ENCODE measurements around the gene RASL10A.
A peak's percentile ranks its signal among the peaks of the same experiment; 100 is the strongest.

The RASL10A gene

DNA sequence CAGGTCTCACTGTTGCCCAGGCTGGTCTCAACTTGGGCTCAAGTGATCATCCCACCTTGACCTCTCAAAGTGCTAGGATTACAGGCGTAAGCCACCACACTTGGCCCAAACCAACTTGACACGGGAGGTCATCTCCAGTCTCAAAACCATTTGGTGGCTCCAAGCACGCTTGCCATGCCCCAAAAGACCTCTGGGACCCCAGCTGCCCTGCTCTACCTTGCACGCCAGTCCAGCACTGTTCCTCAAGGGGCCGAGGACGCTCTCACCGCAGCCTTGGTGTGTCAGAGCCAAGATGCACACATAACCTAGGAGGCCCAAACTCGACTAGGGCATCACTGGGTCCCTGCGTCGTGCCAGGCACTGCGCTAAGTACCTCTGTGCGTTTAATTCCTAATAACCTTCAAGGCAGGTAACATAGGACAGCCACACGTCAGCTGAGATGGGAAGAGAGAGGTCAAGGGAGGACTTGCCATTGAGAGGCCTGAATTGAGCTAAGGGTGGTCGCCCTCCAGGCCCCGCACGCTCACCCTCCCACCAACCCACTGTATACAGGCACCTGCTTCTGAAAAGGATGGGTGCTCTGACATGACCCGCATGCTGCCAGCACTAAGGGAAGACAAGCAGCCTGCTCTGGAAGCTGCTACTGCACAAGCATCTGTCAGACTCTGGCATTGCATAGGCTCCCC, 13.6 kb downstream of the RASL10A start:
- no peak for DNase-seq

DNA sequence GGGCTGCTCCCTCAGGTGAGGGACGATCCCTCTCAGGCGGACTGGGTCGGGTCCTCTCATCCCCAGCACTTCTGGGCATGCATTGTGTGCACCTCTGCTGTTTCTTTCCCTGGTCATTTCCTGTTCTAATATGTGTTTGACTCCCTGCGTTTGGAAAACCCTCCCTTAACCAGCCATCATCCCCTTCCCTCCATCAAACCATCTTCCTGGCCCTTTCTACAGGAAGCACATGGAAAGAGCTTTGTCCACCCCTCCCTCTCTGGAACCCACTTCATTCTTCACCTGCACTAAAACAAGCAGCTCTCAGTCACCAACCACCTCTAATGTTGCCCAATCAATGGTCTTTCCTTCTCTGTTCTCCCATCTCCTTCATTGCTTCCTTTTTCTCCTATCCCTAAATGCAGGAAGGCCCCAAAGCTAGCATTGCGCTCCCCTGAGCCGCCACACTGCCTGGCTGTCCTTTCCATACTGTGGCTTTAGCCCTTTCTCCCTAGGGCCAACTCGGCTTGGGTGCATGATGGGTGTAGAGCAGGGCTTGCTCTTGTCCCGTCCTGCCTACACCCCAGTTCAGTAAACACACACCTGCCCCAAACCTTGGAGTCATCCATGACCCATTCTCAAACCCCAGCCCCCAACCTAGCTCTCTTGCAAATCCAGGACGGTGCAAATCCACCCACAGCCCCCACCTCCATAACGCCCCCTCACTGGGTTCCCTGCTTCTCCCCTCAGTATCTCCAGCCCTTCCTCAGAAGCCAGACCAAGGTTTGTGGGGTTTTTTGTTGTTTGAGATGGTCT, 14.5 kb downstream of the RASL10A start:
- no peak for DNase-seq

DNA sequence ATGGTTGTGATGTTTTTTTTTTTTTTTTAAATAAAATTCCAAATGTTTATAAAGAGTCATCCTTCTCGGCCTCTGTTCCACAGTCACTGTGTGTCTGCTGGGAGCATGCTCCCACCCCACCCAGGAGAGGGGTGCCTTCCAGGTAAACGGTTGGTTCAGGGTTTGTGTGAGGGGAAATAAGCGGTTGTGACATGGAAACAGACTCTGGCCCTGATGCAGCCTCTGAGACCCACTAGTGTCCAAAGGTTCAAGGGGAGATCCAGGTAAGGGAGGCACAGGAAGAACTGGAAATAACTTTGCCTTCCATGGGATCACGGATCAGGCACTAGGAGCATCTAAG, 15.1 kb downstream of the RASL10A start:
- DNase-seq: no peak

DNA sequence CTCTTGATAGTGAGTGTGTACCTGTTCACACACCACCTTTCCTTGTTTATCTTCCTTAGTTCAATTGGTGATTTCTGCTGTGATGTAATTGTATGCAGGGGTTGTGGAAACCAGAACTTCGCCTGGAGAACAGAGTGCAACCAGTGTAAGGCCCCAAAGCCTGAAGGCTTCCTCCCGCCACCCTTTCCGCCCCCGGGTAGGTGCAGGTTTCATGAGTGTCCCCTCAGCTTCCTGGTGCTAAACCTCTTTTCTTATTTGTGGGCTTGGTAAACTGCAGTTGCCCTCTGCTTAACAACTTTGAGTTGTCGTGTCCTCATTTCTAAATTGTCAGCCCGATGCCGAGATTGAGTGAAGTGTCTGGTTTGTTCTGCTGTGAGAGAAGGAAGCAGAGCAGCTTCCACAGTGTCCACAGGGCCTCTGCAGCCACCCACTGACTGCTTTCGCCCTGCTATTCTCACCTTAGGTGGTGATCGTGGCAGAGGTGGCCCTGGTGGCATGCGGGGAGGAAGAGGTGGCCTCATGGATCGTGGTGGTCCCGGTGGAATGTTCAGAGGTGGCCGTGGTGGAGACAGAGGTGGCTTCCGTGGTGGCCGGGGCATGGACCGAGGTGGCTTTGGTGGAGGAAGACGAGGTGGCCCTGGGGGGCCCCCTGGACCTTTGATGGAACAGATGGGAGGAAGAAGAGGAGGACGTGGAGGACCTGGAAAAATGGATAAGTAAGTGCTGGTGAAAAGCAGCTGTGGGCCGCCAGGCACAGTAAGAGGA, 16.2 kb downstream of the RASL10A start:
- DNase-seq: no peak

DNA sequence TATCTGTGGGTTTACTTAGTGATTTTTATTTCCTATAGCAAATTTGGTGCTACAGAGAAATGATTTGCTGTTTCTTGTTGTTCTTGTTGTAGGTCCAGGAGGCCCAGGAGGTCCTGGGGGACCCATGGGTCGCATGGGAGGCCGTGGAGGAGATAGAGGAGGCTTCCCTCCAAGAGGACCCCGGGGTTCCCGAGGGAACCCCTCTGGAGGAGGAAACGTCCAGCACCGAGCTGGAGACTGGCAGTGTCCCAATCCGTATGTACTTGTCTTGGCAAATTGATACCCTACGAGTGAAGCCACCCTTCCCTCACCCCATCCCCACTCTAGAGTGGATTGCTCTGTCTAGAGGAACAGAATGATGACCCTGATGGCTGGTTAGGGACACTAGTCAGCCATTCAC, 16.9 kb downstream of the RASL10A start:
- DNase-seq: no peak

DNA sequence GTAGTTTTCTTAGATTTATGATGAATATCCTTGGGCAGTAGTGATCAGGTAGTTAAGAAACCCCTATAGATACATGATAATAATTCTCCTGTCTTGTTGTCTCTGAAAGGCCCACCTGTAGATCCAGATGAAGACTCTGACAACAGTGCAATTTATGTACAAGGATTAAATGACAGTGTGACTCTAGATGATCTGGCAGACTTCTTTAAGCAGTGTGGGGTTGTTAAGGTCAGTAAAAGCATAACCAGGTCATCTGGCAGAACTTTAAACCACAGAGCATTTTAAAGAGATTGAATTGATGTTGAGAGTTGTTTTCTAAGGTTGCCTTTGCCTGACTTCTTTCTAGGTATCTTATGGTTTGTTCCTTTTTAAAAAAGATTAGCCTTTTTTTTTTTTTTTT, 23.1 kb downstream of the RASL10A start:
- no peak for DNase-seq

DNA sequence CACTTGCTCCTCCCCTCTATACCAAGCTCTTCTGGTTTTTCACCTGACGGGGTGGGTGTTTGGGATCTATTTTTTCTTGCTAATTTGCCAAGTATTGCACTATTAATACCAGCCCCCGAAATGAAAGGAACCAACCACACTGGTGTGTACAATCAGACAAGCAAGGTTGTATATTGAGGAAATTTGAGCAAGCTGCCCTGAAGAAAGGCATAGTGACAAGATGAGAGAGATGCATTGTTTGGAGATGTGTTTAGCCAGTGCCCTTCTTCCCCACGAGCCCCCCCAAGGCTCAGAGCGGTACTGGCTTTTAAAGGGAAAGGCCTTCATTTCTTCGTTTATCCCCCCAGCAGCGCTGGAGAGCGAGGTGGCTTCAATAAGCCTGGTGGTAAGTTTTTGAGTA, 24.3 kb downstream of the RASL10A start:
- no peak for DNase-seq

DNA sequence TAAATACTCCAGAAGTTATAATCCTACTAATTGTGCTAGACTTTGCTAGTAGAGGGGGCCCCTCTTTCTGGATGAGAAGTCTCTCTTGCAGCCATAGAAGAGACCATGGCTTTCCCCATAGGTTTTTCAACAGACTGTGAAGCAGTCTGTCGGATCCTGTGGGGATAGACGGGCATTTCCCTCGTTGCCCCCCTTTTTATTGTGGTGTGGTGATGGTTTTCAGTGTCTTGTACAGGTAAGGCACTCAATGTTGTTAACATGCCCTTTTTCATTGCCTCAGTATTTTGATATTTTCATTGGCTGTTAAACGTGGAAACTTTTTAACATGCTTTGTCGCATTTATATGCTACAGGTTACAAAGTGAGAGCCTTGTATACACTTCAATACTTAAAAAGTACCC, 25.4 kb downstream of the RASL10A start:
- DNase-seq: no peak

DNA sequence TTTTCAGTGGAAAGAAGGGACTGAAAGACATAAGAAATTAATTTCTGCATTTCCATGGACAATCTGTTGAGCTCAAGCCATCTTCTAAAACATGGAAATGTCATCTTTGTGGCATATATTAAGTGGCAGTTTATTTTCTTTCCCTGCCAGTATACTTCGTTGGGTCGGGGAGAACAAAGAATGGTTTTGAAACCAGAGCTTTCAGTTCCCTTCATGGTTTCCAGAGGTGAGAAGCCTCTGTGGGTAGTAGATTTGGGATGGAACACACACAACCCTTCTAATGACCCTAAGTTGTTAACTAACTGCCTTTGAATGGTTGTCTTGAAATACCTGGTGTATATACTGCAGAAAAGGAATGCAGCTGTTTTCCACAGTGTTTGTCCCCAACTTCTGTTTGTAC, 26.7 kb downstream of the RASL10A start:
- no peak for DNase-seq

DNA sequence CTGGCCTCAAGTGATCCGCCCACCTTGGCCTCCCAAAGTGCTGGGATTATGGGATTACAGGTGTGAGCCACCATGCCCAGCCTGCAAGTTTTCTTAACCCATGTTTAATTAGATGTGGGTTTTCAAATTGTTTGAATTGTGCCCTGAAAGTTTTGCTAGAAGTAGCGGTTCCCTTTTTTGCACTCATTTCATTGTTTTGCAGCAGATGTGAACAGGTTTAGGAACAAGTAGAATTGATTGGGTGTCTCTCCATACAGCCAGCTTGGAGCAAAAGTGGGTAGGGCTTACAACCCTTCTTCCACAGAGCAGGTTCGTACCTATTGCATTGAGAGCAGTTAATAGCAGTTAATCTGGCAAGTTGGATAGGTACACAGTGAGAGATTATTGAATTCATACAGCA, 31.3 kb downstream of the RASL10A start:
- DNase-seq: no peak

DNA sequence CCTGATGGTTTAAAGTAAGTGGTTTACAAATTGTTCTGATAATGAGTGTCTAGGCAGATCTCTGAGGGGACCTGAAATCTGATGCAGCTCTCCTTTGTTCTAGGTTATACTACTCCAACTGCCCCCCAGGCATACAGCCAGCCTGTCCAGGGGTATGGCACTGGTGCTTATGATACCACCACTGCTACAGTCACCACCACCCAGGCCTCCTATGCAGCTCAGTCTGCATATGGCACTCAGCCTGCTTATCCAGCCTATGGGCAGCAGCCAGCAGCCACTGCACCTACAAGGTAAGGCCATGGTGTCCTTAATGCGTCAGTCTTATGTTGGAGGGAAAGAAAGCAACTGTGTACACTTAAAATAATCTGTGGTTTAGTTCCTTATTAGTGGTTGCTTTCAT, 37.6 kb downstream of the RASL10A start:
- DNase-seq: no peak

DNA sequence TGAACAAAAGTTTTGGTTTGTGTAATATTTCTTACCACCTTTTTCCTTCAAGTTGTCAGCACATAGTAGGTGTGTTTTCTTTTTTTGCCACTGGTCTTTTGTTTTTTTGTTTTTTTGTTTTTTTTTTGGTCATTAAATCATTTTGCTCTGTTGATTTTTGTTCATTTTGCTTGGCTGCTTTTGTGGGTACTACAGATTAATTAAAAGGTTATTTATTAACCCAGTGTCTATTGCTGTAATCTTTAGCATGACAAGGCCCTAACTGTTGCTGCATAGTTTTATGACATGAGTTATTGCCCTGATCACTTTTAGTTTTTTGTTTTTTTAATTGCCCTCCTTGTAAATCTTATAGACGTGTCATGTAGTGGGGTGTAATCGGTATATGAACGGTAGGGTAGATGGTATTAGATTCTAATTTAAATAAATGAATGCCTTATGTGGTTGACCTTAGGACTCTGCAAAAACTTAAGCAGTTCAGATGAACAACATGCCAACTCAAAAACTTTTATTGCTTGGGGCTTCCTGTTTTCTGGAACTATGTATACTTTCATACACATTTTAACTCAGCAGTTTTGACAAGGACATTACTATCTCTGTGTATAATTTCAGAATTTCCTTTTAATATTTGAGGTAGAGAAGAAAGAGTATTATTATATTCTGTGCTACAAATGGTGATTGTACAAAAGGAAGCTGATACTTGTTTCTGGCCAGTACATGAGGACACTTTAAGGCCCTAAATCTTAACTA, 39.5 kb downstream of the RASL10A start:
- DNase-seq: no peak

DNA sequence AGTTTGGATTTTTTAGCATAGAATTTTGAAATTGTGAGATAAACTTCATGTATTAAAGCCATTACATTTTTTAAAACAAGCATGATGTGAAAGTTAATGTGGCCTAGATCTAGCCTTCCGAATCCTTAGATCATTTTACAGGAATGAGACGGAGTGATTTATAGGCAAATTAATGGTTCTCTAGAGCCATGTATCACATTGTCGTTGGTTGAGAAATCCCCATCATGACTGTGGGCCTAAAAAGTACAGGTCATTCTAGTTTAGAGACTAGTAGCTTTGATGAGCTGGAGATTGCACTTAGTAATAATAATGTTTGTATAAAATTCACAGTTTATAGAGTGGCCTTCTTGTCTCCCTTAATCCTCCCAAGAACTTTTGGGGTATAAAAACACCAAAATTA, 40.3 kb downstream of the RASL10A start:
- DNase-seq: no peak

DNA sequence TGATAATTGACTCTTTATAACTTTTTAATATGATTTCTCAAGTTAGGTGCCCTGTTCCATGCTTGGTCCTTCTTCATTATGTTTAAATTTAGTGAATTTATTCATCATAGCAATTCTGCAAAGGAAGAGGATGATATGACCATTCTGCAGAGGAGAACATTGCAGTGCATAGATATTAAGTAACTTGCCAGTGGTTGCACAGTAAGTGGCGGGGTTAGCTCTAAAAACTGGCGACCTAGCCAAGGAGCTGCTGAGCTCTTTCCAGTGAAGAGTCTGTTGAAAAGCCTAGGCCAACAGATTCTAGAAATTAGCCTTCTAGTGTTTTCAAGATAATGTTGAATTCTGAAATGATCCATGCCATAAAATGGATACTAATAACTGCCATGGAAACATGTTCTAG, 42.9 kb downstream of the RASL10A start:
- DNase-seq: no peak

DNA sequence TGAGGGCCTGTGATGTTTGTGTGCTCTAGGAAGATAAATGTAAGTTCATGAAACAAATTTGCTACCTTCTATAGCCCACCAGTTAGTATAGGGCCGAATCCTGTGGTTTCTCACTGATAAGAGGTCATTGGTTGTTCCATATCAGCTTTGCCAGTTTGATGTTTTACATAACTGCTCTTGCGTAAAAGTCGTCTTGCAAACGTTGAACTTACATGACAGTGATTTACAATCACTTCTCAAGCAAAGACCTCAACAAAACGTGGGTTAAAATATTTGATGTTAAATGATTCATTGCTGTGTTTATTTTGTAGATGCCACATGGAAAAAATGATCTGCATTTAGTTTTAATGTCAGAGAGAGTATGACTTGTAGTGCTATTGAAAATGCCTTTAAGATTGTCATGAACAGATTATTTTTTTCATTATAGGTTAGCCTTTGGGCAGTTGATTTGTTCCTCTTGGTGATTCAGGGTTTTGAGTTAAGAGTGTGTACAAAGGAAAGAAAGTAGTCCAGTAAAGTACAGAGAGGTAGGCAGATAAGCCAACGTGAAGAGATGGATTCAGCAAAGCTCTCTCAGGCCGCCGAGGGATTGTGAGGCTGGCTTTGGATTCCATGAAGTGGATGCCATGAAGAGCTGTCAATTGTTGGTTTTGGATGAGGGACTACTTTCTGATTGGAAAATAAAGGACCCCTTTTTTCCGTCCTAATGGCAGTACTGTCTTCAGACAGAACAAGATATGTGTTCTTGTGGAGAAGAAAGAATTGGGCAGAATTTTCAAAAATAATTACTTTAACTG, 44.8 kb downstream of the RASL10A start:
- DNase-seq: peak; percentile 75

DNA sequence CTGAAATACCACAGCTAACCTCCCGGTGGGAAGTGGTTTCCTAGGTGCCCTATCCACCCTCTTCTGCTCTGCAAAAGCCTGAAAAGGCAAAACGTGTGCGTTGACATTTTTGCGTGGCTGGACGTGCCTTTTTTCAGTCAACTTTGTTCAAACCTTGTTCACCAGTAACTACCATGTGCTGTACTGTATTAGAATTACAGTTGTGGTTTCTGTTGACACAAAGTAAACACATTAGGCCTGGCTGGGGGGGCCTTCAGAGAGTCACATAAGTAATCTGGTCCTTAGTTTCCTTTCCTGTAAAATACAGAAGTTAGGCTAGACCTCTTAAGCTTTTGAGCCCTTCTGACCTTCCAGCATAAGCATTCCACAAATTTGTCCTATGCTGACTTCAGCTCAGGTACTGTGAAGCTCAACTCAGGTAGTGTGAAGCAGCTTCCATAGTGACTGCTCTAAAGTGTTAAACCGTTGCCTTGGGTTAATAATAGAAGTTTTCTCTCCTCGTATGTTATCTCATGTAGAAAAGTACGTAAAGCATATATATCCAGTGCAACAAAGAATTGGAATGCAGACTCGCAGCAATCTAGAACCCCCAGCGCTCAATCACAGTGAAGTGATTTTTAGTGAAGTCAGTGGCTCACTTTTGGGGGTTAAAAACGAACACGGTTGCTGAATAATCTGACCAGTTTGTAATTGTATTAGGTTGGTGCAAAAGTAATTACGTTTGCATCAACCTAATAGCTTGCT, 45.6 kb downstream of the RASL10A start:
- DNase-seq: no peak

DNA sequence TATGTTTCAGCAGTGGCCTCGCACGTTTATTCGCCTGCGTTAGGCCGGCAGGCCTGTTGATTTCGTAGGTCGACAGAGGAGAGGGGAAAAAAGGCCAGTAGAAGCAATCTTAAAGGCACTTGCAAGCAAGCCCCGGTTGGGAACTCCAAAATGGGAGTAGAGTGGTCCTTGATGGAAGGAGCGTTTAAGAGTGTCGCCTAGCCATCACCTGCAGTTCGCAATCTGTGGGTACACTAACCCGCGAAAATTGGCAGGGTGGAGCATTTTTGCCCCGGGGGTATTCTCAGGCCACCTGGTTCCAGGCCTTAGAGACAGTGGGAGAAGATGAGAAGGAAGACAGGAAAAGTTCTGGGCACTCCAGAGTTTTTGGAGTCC, 46.3 kb downstream of the RASL10A start:
- no peak for DNase-seq

DNA sequence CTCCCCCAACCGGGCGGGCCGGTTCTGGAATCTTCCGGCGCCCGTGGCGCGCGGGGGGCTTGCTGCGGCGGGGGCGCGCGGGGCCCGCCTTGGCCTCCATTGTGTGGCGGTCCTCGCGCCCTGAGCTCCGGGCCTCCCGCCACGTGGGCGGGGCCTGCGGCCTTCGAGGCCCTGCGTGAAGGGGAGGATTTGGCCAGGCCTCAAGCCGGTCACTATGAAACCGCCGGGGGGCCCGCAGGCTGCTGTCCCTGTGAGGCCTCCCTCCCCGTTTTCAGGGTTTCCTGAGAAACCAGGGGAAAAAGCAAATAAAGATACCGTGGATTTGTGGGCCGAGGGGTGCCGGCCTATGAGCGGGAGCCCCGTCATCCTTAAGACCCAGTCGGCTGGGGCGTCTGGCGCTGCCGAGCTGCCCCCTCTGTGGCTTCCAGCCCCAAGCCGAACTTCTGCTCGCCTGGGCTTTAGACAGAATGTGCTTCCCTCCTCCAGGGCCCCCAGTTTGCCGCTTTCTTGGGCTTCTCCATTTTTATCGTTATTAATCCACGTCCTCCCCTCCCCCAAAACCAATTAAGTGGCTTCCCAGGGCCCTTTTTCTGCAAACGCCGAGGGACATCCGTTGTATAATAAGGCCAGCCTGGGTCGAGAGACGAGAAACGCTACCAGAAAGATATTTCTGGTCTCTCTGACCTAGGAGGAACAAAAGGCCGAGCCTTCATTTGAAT, 46.8 kb downstream of the RASL10A start:
- peak; percentile 59 for DNase-seq

DNA sequence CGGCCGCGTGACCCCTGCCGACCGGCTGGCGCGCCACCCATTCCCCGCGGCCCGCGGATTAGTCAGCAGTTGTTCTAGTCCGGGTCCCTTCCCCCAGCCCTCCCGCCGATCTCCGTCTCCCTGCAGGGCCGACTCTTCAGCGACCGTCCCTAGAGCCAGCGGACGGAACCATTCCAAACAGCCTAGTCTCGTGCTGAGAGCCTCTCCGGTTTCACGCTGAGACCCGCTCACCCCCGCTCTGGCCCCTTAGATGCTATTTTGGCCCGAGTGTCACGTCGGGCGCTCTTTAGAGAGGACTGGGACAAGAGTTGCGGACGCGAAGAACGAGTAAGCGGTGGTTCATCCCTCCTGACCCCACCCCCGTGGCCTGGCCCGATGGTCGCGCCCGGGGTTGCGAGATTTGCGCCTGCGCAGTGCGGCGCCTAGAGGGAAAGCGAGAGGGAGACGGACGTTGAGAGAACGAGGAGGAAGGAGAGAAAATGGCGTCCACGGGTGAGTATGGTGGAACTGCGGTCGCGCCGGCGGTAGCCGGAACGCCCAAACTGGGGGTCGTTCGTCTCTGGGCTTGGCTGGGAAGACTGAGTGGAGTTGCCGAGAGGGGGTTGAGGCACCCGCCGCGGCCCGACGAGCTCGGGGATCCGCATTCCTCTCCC, 47.5 kb downstream of the RASL10A start, which contains the start of the genes EWSR1 and RHBDD3:
Gene EWSR1, plus strand, starts transcription at position 411 of the 653 bp plus-strand sequence. Its CDS starts 69 bp downstream, at position 480.
Gene RHBDD3, minus strand, starts transcription at position 124 of the 653 bp plus-strand sequence. CDS start 2,355 bp downstream, outside the sequence.
- DNase-seq: peak; percentile 75

DNA sequence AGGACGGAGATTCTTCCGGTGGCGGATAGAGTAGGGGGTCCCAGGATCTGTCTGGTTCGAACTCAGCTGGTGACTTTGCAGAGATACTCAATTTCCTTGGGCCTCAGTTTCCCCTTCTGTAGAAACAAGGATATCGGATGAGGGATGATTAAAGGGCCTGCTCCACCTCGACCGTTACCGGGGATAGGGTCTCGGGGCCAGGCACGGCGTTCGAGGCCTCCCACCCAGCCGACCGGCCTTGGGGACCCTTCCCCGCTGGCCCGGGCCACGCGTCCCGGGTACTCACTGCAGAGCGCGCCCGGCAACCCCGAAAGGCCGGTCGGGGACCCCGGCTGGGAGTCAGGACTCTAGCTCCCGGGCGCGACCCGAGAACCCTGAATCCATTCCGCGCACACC, 48.0 kb downstream of the RASL10A start:
- no peak for DNase-seq

Measured in NCI-H226 (cell line).